ENCODE results near the gene BEST1.

- TF ChIP-seq CTCF (IDR thresholded peaks at IDR 0.05) (no peak), EP300 (IDR thresholded peaks at IDR 0.05) (no peak)
Observed at GRCh38 chr11:62008193-62008592, 58.0 kb downstream of the BEST1 start.

All from tibial nerve (tissue), 4 donors.